HG03066 (cell line): ENCODE data around the gene DNAJB13.

Source experiments
- ATAC-seq: cut with Tn5 transposase; IDR thresholded peaks from one replicate; pipeline ENCODE4 v1.9.1; 2021; ENCODE audit warnings: low read depth; ENCODE audit not compliant: unreplicated experiment

DNAJB13 gene

GRCh38 chr11:74012074-74012809 lies 61.4 kb downstream of the DNAJB13 start:
- ATAC-seq, result no peak

GRCh38 chr11:74013141-74013540 lies 62.3 kb downstream of the DNAJB13 start:
- no peak for ATAC-seq

- ATAC-seq, result no peak
These were observed 64.1 kb downstream of the DNAJB13 start for GRCh38 chr11:74014880-74015279.

- no peak for ATAC-seq
These were observed 65.3 kb downstream of the DNAJB13 start for GRCh38 chr11:74015919-74016684.

GRCh38 chr11:74017631-74018030 lies 66.8 kb downstream of the DNAJB13 start:
- ATAC-seq, result no peak

- ATAC-seq, result no peak
These were observed 67.6 kb downstream of the DNAJB13 start for GRCh38 chr11:74018331-74019005.

- ATAC-seq, result no peak
These were observed 68.4 kb downstream of the DNAJB13 start for GRCh38 chr11:74019104-74019738.

- ATAC-seq, result no peak
These were observed 69.0 kb downstream of the DNAJB13 start for GRCh38 chr11:74019860-74020259.
